ENCODE measurements around the gene CPA4.

CPA4 gene

GRCh38 chr7:130369831-130370550, 77.0 kb downstream of the CPA4 start:
- H3K36me3 ChIP-seq (ENCODE audit: insufficient read depth, low read length) = no peaks in the 10 kb centered on the region
- H3K4me3 ChIP-seq (ENCODE audit: low read length) = no peak overlapping the region
- peak overlapping the region; percentile 32 for H3K4me2 ChIP-seq (ENCODE audit: low read length)
- H3K9me3 ChIP-seq (replicated peaks; ENCODE audit: low read length) = no peaks in the 10 kb centered on the region
- peaks cover 79% of the 10 kb centered on the region for H3K4me1 ChIP-seq (ENCODE audit: control insufficient read depth, insufficient read depth, low read length)
- H3K27me3 ChIP-seq (ENCODE audit: control insufficient read depth, insufficient read depth, low read length) = no peaks in the 10 kb centered on the region
- peak overlapping the region; percentile 10 for H3K9ac ChIP-seq (ENCODE audit: low read depth, low read length)

GRCh38 chr7:130371046-130371445, 78.1 kb downstream of the CPA4 start:
- Histone ChIP-seq H3K4me3 (ENCODE audit: low read length) (no peak overlapping the region), H3K36me3 (ENCODE audit: insufficient read depth, low read length) (no peaks in the 10 kb centered on the region), H3K4me1 (ENCODE audit: control insufficient read depth, insufficient read depth, low read length) (peaks cover 69% of the 10 kb centered on the region), H3K27me3 (ENCODE audit: control insufficient read depth, insufficient read depth, low read length) (no peaks in the 10 kb centered on the region), H3K4me2 (ENCODE audit: low read length) (no peak overlapping the region), H3K9me3 (replicated peaks; ENCODE audit: low read length) (peaks cover 4% of the 10 kb centered on the region), H3K9ac (ENCODE audit: low read depth, low read length) (no peak overlapping the region)

- no peaks in the 10 kb centered on the region for H3K36me3 ChIP-seq (ENCODE audit: insufficient read depth, low read length)
- peak overlapping the region; percentile 51 for H3K4me2 ChIP-seq (ENCODE audit: low read length)
- H3K27me3 ChIP-seq (ENCODE audit: control insufficient read depth, insufficient read depth, low read length) = no peaks in the 10 kb centered on the region
- H3K4me3 ChIP-seq (ENCODE audit: low read length) = no peak overlapping the region
- peaks cover 62% of the 10 kb centered on the region for H3K4me1 ChIP-seq (ENCODE audit: control insufficient read depth, insufficient read depth, low read length)
- peak overlapping the region; percentile 76 for H3K9ac ChIP-seq (ENCODE audit: low read depth, low read length)
- peaks cover 4% of the 10 kb centered on the region for H3K9me3 ChIP-seq (replicated peaks; ENCODE audit: low read length)
These were observed 79.6 kb downstream of the CPA4 start for GRCh38 chr7:130372402-130373165.

Data from skeletal muscle satellite cell (primary cell).